ENCODE data around the gene DVL1. TPM values are rescaled to one million over a fixed set of nuclear protein-coding genes. Genes with fewer than 3 reads are reported as not detected.

The DVL1 gene
- total and polyA plus RNA-seq, 2 of the 13 experiments (the other 11 are each of a cell fraction or from before 2014, with no cell fraction given) = 30.8 to 60.4 TPM

DNA sequence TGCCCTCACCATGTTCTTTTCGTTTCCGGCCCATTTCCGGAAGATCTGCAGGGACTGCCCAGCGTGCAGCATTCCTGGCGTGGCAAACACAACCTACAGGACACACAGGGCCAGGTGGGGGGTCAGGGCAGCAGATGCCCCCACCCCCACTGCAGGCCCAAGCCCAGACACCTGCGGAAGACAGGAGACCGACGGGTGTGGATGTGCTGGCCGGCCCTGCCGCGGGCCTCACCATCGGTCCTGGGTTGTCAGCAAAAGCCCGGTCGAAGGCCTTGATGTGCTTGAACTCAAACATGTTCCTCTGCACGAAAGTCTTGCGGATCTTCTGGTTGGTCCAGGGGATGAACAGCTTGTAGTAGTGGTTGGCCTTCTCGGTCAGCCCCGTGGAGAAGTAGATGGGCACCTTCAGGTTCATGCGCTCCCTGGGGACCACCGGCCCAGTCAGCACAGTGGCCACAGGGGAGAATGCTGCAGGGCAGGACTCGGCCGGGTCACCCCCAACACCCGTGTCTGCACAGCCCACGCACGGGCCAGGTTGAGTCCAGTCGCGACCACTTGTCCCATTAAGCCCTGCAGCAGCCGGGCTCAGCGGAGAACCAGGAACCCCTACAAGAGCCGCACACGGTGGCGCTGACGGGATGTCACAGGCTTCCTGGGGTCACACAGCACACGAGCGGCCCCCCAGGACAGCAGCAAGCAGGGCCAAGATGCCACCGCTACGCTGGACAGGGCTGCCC, 35.5 kb downstream of the DVL1 start:
- H3K79me2 ChIP-seq (ENCODE audit: insufficient read depth, low read length) = peaks cover 2% of the 10 kb centered on the region
- TF ChIP-seq RBAK (CRISPR knock-in tag; IDR thresholded peaks at IDR 0.05) = no peak
- 0 out of 2 replicates have a peak, but pooled peaks have one; percentile 10 for TF ChIP-seq POLR2G (IDR thresholded peaks at IDR 0.05; ENCODE audit: low read depth, low read length)
- TF ChIP-seq, protein P1, sequence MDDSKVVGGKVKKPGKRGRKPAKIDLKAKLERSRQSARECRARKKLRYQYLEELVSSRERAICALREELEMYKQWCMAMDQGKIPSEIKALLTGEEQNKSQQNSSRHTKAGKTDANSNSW (CRISPR knock-in tag; IDR thresholded peaks at IDR 0.05; ENCODE audit: borderline replicate concordance) = no peak
- TF ChIP-seq, protein P2, sequence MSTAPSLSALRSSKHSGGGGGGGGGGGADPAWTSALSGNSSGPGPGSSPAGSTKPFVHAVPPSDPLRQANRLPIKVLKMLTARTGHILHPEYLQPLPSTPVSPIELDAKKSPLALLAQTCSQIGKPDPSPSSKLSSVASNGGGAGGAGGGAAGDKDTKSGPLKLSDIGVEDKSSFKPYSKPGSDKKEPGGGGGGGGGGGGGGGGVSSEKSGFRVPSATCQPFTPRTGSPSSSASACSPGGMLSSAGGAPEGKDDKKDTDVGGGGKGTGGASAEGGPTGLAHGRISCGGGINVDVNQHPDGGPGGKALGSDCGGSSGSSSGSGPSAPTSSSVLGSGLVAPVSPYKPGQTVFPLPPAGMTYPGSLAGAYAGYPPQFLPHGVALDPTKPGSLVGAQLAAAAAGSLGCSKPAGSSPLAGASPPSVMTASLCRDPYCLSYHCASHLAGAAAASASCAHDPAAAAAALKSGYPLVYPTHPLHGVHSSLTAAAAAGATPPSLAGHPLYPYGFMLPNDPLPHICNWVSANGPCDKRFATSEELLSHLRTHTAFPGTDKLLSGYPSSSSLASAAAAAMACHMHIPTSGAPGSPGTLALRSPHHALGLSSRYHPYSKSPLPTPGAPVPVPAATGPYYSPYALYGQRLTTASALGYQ (CRISPR knock-in tag; IDR thresholded peaks at IDR 0.05) = no peak
- no peak for TF ChIP-seq ATF1 (CRISPR knock-in tag; IDR thresholded peaks at IDR 0.05)
- TF ChIP-seq, protein P3, sequence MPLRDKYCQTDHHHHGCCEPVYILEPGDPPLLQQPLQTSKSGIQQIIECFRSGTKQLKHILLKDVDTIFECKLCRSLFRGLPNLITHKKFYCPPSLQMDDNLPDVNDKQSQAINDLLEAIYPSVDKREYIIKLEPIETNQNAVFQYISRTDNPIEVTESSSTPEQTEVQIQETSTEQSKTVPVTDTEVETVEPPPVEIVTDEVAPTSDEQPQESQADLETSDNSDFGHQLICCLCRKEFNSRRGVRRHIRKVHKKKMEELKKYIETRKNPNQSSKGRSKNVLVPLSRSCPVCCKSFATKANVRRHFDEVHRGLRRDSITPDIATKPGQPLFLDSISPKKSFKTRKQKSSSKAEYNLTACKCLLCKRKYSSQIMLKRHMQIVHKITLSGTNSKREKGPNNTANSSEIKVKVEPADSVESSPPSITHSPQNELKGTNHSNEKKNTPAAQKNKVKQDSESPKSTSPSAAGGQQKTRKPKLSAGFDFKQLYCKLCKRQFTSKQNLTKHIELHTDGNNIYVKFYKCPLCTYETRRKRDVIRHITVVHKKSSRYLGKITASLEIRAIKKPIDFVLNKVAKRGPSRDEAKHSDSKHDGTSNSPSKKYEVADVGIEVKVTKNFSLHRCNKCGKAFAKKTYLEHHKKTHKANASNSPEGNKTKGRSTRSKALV (CRISPR knock-in tag; IDR thresholded peaks at IDR 0.05) = no peak
- no peak for TF ChIP-seq RXRA (CRISPR knock-in tag; IDR thresholded peaks at IDR 0.05)
- TF ChIP-seq CCAR2 (optimal IDR thresholded peaks at IDR 0.05; ENCODE audit: low read depth, low read length) = no peak
- TF ChIP-seq, protein P4, sequence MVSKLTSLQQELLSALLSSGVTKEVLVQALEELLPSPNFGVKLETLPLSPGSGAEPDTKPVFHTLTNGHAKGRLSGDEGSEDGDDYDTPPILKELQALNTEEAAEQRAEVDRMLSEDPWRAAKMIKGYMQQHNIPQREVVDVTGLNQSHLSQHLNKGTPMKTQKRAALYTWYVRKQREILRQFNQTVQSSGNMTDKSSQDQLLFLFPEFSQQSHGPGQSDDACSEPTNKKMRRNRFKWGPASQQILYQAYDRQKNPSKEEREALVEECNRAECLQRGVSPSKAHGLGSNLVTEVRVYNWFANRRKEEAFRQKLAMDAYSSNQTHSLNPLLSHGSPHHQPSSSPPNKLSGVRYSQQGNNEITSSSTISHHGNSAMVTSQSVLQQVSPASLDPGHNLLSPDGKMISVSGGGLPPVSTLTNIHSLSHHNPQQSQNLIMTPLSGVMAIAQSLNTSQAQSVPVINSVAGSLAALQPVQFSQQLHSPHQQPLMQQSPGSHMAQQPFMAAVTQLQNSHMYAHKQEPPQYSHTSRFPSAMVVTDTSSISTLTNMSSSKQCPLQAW (CRISPR knock-in tag; IDR thresholded peaks at IDR 0.05) = no peak
- TF ChIP-seq TCF7L2 (IDR thresholded peaks at IDR 0.05; ENCODE audit: low read depth, low read length) = no peak
- TF ChIP-seq AGO2 (optimal IDR thresholded peaks at IDR 0.05; ENCODE audit: low read depth, low read length) = peak; percentile 81
- no peak for DNase-seq (ENCODE audit: low spot score)
- intact Hi-C loops (cut with micrococcal nuclease; ENCODE audit: unreplicated experiment) = no loop called here
- no TSS peak for BruUV-seq (replicated peaks)
- H3K9me3 ChIP-seq (ENCODE audit: low read length) = no peaks in the 10 kb centered on the region
- no peaks in the 10 kb centered on the region for H3K27me3 ChIP-seq (ENCODE audit: control insufficient read depth in 1 of 2, insufficient read depth in 2 of 2, low read length in 2 of 2)
- ChIA-PET CTCF (ENCODE audit: low intra/inter-chr PET ratio, low total read pairs) (no interaction called here), POLR2A (no interaction called here)
- no peak for ATAC-seq
- no peak overlapping the region for H3K4me2 ChIP-seq (ENCODE audit: low read depth, low read length)
- H3K36me3 ChIP-seq (replicated peaks in 1 of 2; ENCODE audit: control insufficient read depth in 1 of 2, insufficient read depth in 2 of 2, low read length in 2 of 2) = peaks cover 16 to 53% of the 10 kb centered on the region in 2 experiments; a peak in 4 of 5 replicates
- peaks cover 5% of the 10 kb centered on the region; the same call in 1 of the 2 replicates for H4K20me1 ChIP-seq (ENCODE audit: insufficient read depth, low read length)
- FAIRE-seq = no peak
- H3K27ac ChIP-seq (ENCODE audit: extremely low read length, insufficient read depth, low read length) = no peak overlapping the region
- in situ Hi-C loops (cut with HindIII; ENCODE audit: extremely low pct_ligation_motif_present, low pct_unique_long_range_greater_than_20kb) = no loop called here
- peaks cover 20% of the 10 kb centered on the region for H3K4me1 ChIP-seq (ENCODE audit: insufficient read depth, low read length)
- H3K9ac ChIP-seq (ENCODE audit: insufficient read depth, low read depth, low read length) = no peak overlapping the region
- 96% methylated on average over 16 of the region's 37 CpGs for WGBS (ENCODE audit: low lambda C conversion rate)
- H2AFZ ChIP-seq (ENCODE audit: low read length) = no peak overlapping the region
- no peak overlapping the region for H3K4me3 ChIP-seq (replicated peaks in 1 of 3; ENCODE audit: insufficient read depth in 1 of 3, low read depth in 2 of 3, low read length in 3 of 3)

Measured in HepG2 (cell line).